HS-5 (cell line): ENCODE data around the gene DKKL1.

Experiments used
- DNase-seq: peaks from one replicate; pipeline ENCODE4 v3.0.0-alpha.2; 2012; ENCODE audit warnings: low read depth

DKKL1 gene

GRCh38 chr19:49396738-49397505, 33.2 kb downstream of the DKKL1 start:
- DNase-seq, result no peak

GRCh38 chr19:49398001-49398615, 34.4 kb downstream of the DKKL1 start:
- DNase-seq, result no peak

DNA sequence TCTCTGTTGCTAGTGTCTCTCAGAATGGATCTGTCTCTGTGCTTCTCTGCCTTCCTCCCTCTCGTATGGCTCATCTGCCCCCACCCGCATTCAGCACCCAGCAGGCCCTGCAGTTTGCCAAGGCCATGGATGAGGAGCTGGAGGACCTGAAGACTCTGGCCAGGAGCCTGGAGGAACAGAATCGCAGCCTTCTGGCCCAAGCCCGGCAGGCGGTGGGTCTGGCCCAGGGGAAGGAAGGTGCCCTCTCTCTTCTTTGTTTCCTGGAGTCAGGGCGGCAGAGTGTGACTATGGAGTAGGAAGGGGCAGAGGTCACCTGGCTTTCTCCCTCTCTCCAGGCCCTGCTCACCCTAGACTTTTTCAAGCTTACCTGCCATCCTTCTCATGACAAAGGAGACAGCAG, 35.3 kb downstream of the DKKL1 start:
- no peak for DNase-seq

GRCh38 chr19:49400029-49400428, 36.4 kb downstream of the DKKL1 start:
- DNase-seq, result no peak

DNA sequence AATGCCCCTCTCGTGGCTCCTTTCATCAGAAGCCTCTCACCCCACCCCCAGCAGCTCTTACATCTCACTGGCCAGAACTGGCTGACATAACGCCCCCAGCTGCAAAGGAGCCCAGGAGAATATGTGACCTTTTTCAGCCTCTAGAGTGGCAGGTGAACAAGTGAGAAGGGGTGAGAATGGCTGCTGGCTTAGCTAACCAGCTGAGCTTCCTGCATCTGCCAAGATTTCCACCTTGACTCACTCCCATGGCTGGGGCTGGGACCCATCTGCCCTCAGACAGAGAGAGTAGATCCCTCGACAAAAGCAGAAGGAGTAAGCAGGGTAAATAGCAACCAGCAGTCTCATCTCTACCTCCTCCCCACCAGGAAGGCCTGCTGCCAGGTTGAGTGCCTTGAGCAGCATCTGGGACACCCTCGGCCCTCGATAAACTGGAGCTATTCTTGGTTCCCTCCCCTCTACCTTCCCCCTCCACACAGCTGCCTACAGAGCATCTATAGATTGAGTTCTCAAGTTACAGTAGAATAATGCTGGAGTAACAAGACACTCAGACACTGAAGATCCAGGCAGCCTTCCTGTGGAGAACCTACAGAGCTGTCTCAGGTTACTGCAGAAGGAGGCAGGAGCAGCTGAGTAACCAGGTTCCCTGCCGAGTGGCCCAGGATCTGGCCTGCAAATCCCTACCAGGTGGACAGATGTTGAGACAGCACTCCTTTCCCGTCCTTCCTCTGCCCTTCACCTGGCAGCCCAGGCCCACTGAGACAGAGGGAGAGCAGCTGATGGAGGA, 39.9 kb downstream of the DKKL1 start:
- no peak for DNase-seq

DNA sequence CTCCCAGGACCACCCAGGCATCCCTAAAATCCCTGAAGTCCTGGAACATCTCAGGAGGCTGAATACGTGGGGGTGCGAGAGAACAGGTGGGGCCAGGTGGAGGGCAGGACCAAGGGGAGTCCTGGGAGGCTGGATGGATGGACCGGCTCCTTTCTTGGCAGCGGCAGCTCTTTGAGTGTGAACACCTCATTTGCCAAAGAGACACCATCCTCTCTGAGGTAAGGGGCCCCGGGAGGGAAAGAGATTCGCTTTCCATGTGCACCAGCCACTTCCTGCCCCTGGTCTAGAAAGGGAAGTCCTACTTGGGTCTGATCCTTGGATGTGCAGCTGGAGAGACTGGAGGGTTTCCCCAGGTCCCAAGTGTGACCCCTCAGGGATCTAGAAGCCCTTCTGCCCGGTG, 43.4 kb downstream of the DKKL1 start:
- no peak for DNase-seq

DNA sequence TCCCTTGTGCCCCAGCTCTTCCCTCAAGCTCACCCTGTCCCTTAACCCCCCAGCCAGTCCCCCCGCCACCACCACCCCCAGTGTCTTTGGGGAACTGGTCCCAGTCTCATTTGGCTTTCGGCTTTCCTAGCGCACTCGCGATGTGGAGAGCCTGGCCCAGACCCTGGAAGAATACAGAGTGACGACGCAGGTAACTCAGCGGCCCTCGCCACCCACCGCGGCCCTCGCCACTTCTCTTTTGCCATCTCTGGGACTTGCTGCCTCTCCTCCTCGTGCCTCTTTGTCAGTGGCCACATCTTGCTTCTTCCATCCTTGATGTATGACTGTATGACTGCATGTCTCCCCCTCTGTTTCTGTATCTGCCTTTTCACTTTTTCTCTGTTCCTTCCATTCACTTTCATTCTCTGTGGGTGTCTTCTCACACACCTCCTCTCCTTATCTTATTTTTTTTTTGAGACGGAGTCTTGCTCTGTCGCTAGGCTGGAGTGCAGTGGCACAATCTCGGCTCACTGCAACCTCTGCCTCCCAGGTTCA, 43.9 kb downstream of the DKKL1 start:
- no peak for DNase-seq

DNA sequence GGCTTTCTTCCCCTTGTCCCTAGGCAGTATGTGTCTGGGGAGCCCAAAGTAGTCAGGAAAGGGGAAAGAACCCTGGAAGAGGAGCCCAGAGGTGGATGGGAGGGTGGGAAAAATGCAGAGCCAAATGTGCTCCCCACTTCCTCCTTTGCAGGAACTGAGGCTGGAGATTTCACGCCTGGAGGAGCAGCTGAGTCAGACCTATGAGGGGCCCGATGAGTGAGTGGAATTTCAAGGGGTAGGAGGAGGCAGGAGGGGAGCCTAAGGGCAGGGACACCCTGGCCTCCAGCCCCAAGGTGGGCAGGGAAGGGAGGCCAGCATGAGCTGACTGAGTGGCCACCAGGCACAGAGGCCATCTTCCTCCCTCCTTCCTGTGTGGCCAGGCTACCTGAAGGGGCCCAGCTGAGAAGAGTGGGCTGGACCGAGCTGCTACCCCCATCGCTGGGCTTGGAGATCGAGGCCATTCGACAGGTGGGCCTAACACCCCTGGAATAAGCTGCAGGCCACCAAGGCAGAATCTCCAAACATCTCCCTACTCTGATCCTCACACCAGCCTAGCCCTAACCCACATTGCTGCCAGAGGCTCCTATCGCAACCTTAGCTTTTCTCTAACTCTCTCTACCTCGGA, 45.3 kb downstream of the DKKL1 start:
- no peak for DNase-seq

DNA sequence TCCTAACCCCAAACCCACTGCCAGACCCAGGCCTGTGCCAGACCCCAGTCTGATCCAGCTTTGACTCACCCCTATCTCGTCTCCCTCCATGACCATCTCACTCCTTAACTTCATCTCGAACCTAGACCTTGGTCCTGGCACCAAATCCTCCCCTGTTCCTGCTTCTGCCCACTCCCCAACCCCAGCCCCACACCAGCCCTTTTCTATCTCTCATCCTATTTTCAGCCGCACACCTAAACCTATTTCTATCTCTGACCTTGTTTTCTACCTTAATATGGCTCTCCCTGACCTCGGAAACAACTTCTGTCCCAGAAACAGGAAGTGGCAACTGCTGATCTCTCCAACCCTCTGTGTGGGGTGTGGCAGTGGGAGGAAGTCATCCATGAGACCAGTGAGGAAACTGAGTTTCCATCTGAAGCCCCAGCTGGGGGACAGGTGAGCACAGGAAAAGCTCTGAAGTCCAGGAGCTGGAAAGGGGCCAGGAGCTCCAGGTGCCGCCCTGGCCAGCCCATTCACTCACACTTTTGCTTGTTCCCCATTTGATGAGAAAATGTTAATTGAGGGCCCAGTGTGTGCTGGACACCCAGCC, 45.9 kb downstream of the DKKL1 start:
- DNase-seq, result no peak

DNA sequence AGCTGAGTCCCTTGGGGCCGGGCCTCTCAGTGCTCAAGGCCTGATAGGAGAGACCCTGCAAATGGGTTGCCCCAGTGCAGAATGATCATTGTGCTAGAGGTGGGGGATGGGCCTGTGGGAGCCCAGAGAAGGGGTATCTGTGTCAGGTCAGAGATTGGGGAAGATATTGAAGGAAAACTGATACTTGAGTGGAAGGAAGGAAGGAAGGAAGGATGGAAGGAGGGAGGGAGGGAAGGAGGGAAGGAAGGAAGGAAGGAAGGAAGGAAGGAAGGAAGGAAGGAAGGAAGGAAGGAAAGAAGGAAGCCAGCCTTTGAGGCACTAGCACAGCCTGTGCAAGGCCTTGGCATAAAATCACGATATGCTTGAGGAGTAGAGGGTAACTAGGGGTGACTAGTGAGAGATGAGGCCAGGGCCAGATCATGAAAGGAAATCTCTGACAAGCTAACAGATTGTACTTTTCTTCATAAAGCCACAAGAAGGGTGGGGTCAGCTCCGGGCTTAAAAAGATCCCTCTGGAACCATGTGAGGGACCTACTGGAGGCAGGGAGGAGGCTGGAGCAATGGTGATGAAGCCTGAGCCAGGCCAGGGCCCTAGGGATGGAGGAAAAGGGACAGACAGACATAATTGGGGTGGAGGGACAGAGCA, 48.1 kb downstream of the DKKL1 start:
- DNase-seq, result no peak

- no peak for DNase-seq
These were observed 49.7 kb downstream of the DKKL1 start for GRCh38 chr19:49413348-49413747.

DNA sequence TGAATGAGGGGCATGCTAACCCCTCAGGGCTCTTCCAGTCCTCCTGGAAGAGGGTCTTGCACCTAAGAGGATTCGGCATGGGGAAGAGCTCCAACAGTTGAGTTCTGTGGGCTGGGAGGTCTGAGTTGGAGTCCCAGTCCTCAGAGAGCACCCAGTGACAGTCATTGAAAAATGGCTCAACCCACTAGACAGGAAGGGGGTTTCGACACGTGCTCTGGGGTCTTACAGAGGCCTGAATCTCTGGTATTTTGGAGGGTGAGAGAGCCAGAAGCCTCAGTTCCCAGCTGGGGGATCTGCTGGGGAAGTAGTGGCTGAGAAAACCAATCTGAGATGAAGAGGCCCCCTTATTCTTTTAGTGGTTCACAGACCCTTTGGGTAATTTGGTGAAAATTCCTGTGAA, 50.6 kb downstream of the DKKL1 start:
- no peak for DNase-seq

- no peak for DNase-seq
These were observed 51.6 kb downstream of the DKKL1 start for GRCh38 chr19:49415102-49415809.

DNA sequence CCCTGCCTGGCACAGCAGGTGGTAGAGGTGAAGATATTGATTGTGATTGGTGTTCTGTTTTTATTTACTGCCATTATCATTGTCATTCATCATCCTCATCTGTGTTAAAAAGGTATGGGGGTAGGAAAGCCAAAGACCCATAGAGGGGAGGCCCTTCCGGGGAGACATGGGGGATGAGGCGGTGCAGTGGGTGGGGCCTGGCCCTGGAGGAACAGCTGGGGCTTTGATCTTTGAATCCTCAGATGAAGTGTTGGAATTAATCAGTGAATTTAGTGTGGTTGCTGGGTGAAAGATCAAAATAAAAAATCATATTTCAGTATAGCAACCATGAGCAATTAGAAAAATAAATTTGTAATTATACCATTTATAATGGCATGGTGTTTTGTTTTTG, 52.1 kb downstream of the DKKL1 start:
- DNase-seq, result no peak

- no peak for DNase-seq
These were observed 53.4 kb downstream of the DKKL1 start for GRCh38 chr19:49417088-49417487.

DNA sequence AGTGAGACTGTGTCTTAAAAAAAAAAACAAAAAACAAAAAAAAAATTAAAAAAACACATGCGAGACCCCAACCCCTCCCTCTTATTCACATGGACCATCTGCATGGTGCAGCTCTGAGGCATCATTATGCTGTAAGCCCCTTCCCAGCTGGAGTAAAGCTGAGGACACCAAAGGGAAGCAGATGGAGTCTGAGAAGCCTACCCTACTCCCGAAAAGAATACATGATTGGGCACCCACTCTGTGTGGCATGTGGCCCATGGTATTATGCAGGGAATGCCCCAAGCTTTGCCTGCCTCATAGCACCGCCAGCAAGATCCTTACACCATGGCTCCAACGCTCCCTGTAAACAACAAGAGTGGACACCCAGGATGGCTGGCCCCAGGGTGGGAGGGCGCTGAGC, 54.8 kb downstream of the DKKL1 start:
- no peak for DNase-seq

- DNase-seq, result no peak
These were observed 55.5 kb downstream of the DKKL1 start for GRCh38 chr19:49419173-49419572.

DNA sequence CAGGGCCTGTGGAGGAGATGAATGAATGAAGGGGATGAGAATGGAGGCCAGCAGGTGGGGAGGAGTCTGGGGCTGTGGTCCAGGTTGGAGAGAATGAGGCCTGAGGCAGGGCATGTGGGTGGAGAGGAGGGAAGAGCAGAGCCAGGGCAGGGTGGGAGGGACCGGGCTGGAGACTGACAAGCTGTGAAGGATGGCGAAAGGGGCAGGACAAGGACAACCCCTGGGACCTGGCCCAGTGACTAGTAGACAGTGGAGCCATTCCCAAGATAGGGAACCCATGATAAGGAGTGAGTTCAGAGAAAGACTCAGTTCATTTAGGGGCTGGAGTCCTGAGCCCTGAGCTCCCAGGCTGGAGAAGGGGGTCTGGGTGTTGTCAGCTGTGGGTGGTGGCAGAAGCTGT, 56.5 kb downstream of the DKKL1 start:
- DNase-seq, result no peak

- no peak for DNase-seq
These were observed 57.6 kb downstream of the DKKL1 start for GRCh38 chr19:49421039-49421877.

GRCh38 chr19:49421878-49422202, 58.2 kb downstream of the DKKL1 start:
- DNase-seq, result no peak
